Measurements from ENCODE around the gene USP9X. TPM values are rescaled to one million over a fixed set of nuclear protein-coding genes. Genes with fewer than 3 reads are reported as not detected.
A peak's percentile ranks its signal among the peaks of the same experiment; 100 is the strongest.

Gene USP9X
- total and polyA plus RNA-seq, 9 of the 15 experiments (the other 6 are each of a cell fraction or from before 2014, with no cell fraction given): 10.9 to 47.8 (median 29.5) TPM

- TF ChIP-seq SMARCC2 (IDR thresholded peaks at IDR 0.05; ENCODE audit: low read depth) (no peak), SRF (CRISPR knock-in tag; IDR thresholded peaks at IDR 0.05) (no peak), ZBTB17 (CRISPR knock-in tag; IDR thresholded peaks at IDR 0.05) (peak; percentile 65), RAD21 (CRISPR knock-in tag; conservative IDR thresholded peaks at IDR 0.05 in 1 of 2, IDR thresholded peaks at IDR 0.05 in 1 of 2) (peak in 1 of 2 experiments; percentile 8; a peak in 1 of 4 replicates), ZSCAN32 (CRISPR knock-in tag; IDR thresholded peaks at IDR 0.05) (no peak), YY1 (IDR thresholded peaks at IDR 0.05; ENCODE audit: borderline replicate concordance in 1 of 3, control insufficient read depth in 1 of 3, extremely low read depth in 1 of 3, insufficient read depth in 3 of 3, insufficient read length in 1 of 3, insufficient replicate concordance in 2 of 3, low read depth in 1 of 3, low read length in 2 of 3) (peak in 1 of 3 experiments; percentile 58), ZNF324 (CRISPR knock-in tag; IDR thresholded peaks at IDR 0.05) (peak; percentile 37; the same call in 1 of the 2 replicates), BDP1 (IDR thresholded peaks at IDR 0.05; ENCODE audit: insufficient read depth, insufficient read length) (no peak), ZKSCAN1 (IDR thresholded peaks at IDR 0.05; ENCODE audit: low read depth, low read length) (no peak), XRCC5 (IDR thresholded peaks at IDR 0.05; ENCODE audit: low read depth, low read length) (peak; percentile 14; the same call in 1 of the 2 replicates), POLR2AphosphoS5 (IDR thresholded peaks at IDR 0.05; ENCODE audit: control insufficient read depth, insufficient read depth, low read depth, low read length) (peak; percentile 70), ZNF316 (IDR thresholded peaks at IDR 0.05) (peak; percentile 49), DMBX1 (CRISPR knock-in tag; IDR thresholded peaks at IDR 0.05; ENCODE audit: borderline replicate concordance) (peak; percentile 40; the same call in 1 of the 2 replicates), ZKSCAN8 (CRISPR knock-in tag; IDR thresholded peaks at IDR 0.05) (0 out of 2 replicates have a peak, but pooled peaks have one; percentile 57)
- TF ChIP-seq, protein P1, sequence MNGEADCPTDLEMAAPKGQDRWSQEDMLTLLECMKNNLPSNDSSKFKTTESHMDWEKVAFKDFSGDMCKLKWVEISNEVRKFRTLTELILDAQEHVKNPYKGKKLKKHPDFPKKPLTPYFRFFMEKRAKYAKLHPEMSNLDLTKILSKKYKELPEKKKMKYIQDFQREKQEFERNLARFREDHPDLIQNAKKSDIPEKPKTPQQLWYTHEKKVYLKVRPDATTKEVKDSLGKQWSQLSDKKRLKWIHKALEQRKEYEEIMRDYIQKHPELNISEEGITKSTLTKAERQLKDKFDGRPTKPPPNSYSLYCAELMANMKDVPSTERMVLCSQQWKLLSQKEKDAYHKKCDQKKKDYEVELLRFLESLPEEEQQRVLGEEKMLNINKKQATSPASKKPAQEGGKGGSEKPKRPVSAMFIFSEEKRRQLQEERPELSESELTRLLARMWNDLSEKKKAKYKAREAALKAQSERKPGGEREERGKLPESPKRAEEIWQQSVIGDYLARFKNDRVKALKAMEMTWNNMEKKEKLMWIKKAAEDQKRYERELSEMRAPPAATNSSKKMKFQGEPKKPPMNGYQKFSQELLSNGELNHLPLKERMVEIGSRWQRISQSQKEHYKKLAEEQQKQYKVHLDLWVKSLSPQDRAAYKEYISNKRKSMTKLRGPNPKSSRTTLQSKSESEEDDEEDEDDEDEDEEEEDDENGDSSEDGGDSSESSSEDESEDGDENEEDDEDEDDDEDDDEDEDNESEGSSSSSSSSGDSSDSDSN (IDR thresholded peaks at IDR 0.05; ENCODE audit: borderline replicate concordance in 1 of 2, low read depth in 2 of 2, low read length in 2 of 2): no peak
- TF ChIP-seq, protein P2, sequence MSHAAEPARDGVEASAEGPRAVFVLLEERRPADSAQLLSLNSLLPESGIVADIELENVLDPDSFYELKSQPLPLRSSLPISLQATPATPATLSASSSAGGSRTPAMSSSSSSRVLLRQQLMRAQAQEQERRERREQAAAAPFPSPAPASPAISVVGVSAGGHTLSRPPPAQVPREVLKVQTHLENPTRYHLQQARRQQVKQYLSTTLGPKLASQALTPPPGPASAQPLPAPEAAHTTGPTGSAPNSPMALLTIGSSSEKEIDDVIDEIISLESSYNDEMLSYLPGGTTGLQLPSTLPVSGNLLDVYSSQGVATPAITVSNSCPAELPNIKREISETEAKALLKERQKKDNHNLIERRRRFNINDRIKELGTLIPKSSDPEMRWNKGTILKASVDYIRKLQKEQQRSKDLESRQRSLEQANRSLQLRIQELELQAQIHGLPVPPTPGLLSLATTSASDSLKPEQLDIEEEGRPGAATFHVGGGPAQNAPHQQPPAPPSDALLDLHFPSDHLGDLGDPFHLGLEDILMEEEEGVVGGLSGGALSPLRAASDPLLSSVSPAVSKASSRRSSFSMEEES (CRISPR knock-in tag; IDR thresholded peaks at IDR 0.05): peak; percentile 99
- TF ChIP-seq, protein P3, sequence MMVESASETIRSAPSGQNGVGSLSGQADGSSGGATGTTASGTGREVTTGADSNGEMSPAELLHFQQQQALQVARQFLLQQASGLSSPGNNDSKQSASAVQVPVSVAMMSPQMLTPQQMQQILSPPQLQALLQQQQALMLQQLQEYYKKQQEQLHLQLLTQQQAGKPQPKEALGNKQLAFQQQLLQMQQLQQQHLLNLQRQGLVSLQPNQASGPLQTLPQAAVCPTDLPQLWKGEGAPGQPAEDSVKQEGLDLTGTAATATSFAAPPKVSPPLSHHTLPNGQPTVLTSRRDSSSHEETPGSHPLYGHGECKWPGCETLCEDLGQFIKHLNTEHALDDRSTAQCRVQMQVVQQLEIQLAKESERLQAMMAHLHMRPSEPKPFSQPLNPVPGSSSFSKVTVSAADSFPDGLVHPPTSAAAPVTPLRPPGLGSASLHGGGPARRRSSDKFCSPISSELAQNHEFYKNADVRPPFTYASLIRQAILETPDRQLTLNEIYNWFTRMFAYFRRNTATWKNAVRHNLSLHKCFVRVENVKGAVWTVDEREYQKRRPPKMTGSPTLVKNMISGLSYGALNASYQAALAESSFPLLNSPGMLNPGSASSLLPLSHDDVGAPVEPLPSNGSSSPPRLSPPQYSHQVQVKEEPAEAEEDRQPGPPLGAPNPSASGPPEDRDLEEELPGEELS (CRISPR knock-in tag; IDR thresholded peaks at IDR 0.05; ENCODE audit: borderline replicate concordance): no peak; the same call in 1 of the 2 replicates
- TF ChIP-seq, protein P4, sequence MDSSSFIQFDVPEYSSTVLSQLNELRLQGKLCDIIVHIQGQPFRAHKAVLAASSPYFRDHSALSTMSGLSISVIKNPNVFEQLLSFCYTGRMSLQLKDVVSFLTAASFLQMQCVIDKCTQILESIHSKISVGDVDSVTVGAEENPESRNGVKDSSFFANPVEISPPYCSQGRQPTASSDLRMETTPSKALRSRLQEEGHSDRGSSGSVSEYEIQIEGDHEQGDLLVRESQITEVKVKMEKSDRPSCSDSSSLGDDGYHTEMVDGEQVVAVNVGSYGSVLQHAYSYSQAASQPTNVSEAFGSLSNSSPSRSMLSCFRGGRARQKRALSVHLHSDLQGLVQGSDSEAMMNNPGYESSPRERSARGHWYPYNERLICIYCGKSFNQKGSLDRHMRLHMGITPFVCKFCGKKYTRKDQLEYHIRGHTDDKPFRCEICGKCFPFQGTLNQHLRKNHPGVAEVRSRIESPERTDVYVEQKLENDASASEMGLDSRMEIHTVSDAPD (CRISPR knock-in tag; IDR thresholded peaks at IDR 0.05): no peak
Observed at GRCh38 chrX:41084044-41084892, 977 bp upstream of the USP9X start (continued).
